GM10266 (cell line): Measurements from ENCODE around the gene SARS1.

Experiments used
- DNase-seq: peaks from one replicate; pipeline ENCODE4 v3.0.0; 2012; ENCODE audit errors: extremely low spot score
- CTCF ChIP-seq: IDR thresholded peaks from 2 replicates; pipeline ENCODE4 v1.5.1; 2012; ENCODE audit warnings: mild to moderate bottlenecking, low read depth; ENCODE audit not compliant: control insufficient read depth, insufficient read depth; ENCODE audit errors: missing control alignments

The SARS1 gene

GRCh38 chr1:109187127-109187526 lies 26.6 kb upstream of the SARS1 start:
- TF ChIP-seq CTCF, result no peak

GRCh38 chr1:109188200-109188599 lies 25.5 kb upstream of the SARS1 start:
- TF ChIP-seq CTCF, result no peak
- no peak for DNase-seq

More at GRCh38 chr1:109187127-109187526, 26.6 kb upstream of the SARS1 start:
- no peak for DNase-seq

- no peak for TF ChIP-seq CTCF
- DNase-seq, result no peak
Measured at GRCh38 chr1:109188781-109189180, 24.9 kb upstream of the SARS1 start.

- DNase-seq, result no peak
- TF ChIP-seq CTCF, result no peak
Measured at GRCh38 chr1:109190189-109190588, 23.5 kb upstream of the SARS1 start.

- no peak for DNase-seq
- no peak for TF ChIP-seq CTCF
Measured at GRCh38 chr1:109191377-109191776, 22.3 kb upstream of the SARS1 start.

- TF ChIP-seq CTCF, result no peak
- no peak for DNase-seq
Measured at GRCh38 chr1:109191891-109192290, 21.8 kb upstream of the SARS1 start.

GRCh38 chr1:109192433-109192832 lies 21.3 kb upstream of the SARS1 start:
- no peak for TF ChIP-seq CTCF
- no peak for DNase-seq
